Parathyroid adenoma (tissue), 2 donors: ENCODE results near the gene KIF1A.

Source experiments
- H2AFZ ChIP-seq: fragments of 300-600 bp; sonication (generic); one replicate; pipeline ENCODE4 v1.7.0; 2017; ENCODE audit warnings: antibody characterized with exemption, mild to moderate bottlenecking
- H3K27ac ChIP-seq: fragments of 300-600 bp; sonication (generic); one replicate; pipeline ENCODE4 v1.7.0; 2017
- H3K27me3 ChIP-seq: fragments of 300-600 bp; sonication (generic); one replicate; pipeline ENCODE4 v1.7.0; 2017; ENCODE audit warnings: low read length; ENCODE audit not compliant: control insufficient read depth, insufficient read depth
- H3K36me3 ChIP-seq: fragments of 300-600 bp; sonication (generic); one replicate; pipeline ENCODE4 v1.7.0; 2017; ENCODE audit warnings: low read length; ENCODE audit not compliant: control insufficient read depth, insufficient read depth
- H3K4me1 ChIP-seq: fragments of 300-600 bp; sonication (generic); one replicate; pipeline ENCODE4 v1.7.0; 2017; ENCODE audit warnings: control low read depth
- H3K4me2 ChIP-seq: fragments of 300-600 bp; sonication (generic); one replicate; pipeline ENCODE4 v1.7.0; 2017; ENCODE audit warnings: low read length
- H3K4me3 ChIP-seq: fragments of 300-600 bp; sonication (generic); one replicate; pipeline ENCODE4 v1.7.0; 2017; ENCODE audit warnings: low read depth, low read length
- H3K79me2 ChIP-seq: fragments of 300-600 bp; sonication (generic); one replicate; pipeline ENCODE4 v1.7.0; 2017; ENCODE audit warnings: control low read depth
- H3K9ac ChIP-seq: fragments of 300-600 bp; sonication (generic); one replicate; pipeline ENCODE4 v1.7.0; 2017; ENCODE audit warnings: mild to moderate bottlenecking
- H3K9me3 ChIP-seq: fragments of 300-600 bp; sonication (generic); one replicate; pipeline ENCODE4 v1.7.0; 2017; ENCODE audit warnings: low read length; ENCODE audit not compliant: control insufficient read depth
- CTCF ChIP-seq: fragments of 300-600 bp; sonication (generic); IDR thresholded peaks from one replicate; pipeline ENCODE4 v1.7.0; 2017; ENCODE audit warnings: antibody characterized with exemption, mild to moderate bottlenecking
- donor health status: primary hyperparathyroidism.

KIF1A gene

DNA sequence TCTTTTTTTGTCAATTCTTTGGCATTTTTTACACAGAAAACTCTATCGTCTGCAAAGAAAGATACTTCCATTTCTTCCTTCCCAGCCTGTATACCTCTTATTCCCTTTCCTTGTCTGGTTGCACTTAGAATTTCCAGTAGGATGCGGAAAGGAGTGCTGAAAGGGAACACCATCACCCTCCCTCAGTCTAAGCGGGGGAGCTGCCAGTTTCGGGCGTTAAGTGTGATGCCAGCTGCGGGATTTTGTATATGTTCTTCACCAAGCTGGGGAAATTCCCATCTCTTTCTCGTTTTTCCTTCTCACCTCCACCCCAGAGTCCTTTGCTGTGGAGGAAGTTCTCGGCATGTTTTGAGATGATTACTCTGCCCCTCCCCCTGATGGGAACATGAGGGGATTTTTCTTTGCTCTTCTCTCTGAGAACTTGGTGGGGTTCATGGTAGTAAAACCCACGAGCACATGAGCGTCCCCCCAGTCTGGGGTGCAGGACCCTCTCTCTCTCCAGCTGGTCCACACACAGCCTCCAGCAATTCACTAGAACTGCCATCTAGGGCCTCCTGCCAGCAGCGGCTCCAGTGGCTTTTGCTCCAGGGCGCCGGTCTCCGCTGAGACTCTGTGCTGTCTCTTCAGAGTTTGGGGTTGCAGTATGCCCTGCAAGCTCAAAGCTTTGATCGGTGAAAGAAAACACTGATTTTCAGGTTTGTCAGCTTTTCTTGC lies 112.8 kb downstream of the KIF1A start:
- no peak overlapping the region for H3K4me3 ChIP-seq
- no peak overlapping the region for H3K27ac ChIP-seq

GRCh38 chr2:240705204-240705791 lies 114.7 kb downstream of the KIF1A start:
- no peak for TF ChIP-seq CTCF
- Histone ChIP-seq H3K9me3 (no peaks in the 10 kb centered on the region), H3K79me2 (no peaks in the 10 kb centered on the region), H2AFZ (no peak overlapping the region), H3K27ac (no peak overlapping the region), H3K4me1 (no peaks in the 10 kb centered on the region), H3K9ac (no peak overlapping the region), H3K36me3 (no peaks in the 10 kb centered on the region), H3K4me2 (no peak overlapping the region), H3K27me3 (no peaks in the 10 kb centered on the region), H3K4me3 (no peak overlapping the region)

More for the DNA sequence above, 112.8 kb downstream of the KIF1A start:
- Histone ChIP-seq H3K27me3 (no peaks in the 10 kb centered on the region), H3K79me2 (no peaks in the 10 kb centered on the region), H3K36me3 (no peaks in the 10 kb centered on the region), H3K4me1 (no peaks in the 10 kb centered on the region), H2AFZ (no peak overlapping the region), H3K4me2 (no peak overlapping the region), H3K9ac (no peak overlapping the region), H3K9me3 (no peaks in the 10 kb centered on the region)
- no peak for TF ChIP-seq CTCF

GRCh38 chr2:240704651-240705050 lies 115.4 kb downstream of the KIF1A start:
- Histone ChIP-seq H3K79me2 (no peaks in the 10 kb centered on the region), H3K27me3 (no peaks in the 10 kb centered on the region), H3K9ac (no peak overlapping the region), H3K4me1 (no peaks in the 10 kb centered on the region), H3K9me3 (no peaks in the 10 kb centered on the region), H3K36me3 (no peaks in the 10 kb centered on the region), H2AFZ (no peak overlapping the region), H3K27ac (no peak overlapping the region), H3K4me2 (no peak overlapping the region), H3K4me3 (no peak overlapping the region)
- TF ChIP-seq CTCF = no peak

- H3K9ac ChIP-seq = no peak overlapping the region
- no peaks in the 10 kb centered on the region for H3K27me3 ChIP-seq
- H3K9me3 ChIP-seq = no peaks in the 10 kb centered on the region
- no peak overlapping the region for H3K4me2 ChIP-seq
- no peak overlapping the region for H2AFZ ChIP-seq
- no peak overlapping the region for H3K4me3 ChIP-seq
- no peaks in the 10 kb centered on the region for H3K4me1 ChIP-seq
- TF ChIP-seq CTCF = no peak
- no peak overlapping the region for H3K27ac ChIP-seq
- no peaks in the 10 kb centered on the region for H3K36me3 ChIP-seq
- no peaks in the 10 kb centered on the region for H3K79me2 ChIP-seq
Measured at GRCh38 chr2:240703417-240704341, 116.3 kb downstream of the KIF1A start.
